ENCODE measurements around the gene DDX11. TPM values are rescaled to one million over a fixed set of nuclear protein-coding genes. Genes with fewer than 3 reads are reported as not detected.

DDX11 gene
- total and polyA plus RNA-seq, 2 of the 4 experiments (the other 2 are of a cell fraction): 10.8 to 17.6 TPM

DNA sequence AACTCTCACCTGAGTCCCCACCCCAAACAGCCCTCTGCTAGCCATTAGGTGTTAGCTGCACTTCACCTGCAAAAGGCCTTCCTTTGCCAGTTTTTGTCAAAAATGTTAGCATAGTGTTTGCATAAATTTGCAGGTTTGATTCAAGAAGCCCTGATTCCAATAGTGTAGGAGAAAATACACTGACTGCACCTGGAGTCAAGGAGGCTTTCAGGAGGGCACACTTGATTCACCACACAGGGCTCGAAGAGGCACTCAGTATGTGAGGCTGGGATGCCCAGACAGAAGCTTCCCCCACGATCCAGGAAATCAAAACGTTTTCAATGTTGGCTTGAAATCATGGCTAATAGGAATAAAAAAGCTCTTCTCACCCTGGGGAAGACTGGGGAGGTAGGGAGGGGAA lies 40.5 kb upstream of the DDX11 start:
- DNase-seq: no peak
- intact Hi-C loops (cut with micrococcal nuclease): no loop called here
- no peak for ATAC-seq (ENCODE audit: low read depth)
- BruUV-seq (replicated peaks): no TSS peak
- Histone ChIP-seq H2AK9ac (replicated peaks; ENCODE audit: low read depth, low read length, poor library complexity) (no peak overlapping the region), H4K8ac (ENCODE audit: low read depth in 2 of 2, low read length in 2 of 2) (no peak overlapping the region), H2AFZ (replicated peaks; ENCODE audit: low read length, poor library complexity) (no peak overlapping the region), H4K20me1 (ENCODE audit: insufficient read depth, low read length) (no peaks in the 10 kb centered on the region), H3K9me1 (ENCODE audit: insufficient read depth, low read length) (no peaks in the 10 kb centered on the region), H3K27ac (ENCODE audit: insufficient read depth, low read length) (no peak overlapping the region), H3K27me3 (ENCODE audit: control insufficient read depth, insufficient read depth, low read length) (peaks cover 10% of the 10 kb centered on the region; the same call in 1 of the 2 replicates), H2AK5ac (ENCODE audit: low read depth, low read length) (no peak overlapping the region), H3K9me3 (ENCODE audit: control insufficient read depth, insufficient read depth, low read length) (no peaks in the 10 kb centered on the region), H4K91ac (ENCODE audit: insufficient read depth, low read depth, low read length) (no peak overlapping the region), H2BK120ac (ENCODE audit: low read depth, low read length) (no peak overlapping the region), H3K9ac (ENCODE audit: low read depth, low read length) (no peak overlapping the region), H2BK15ac (ENCODE audit: low read depth, low read length) (no peak overlapping the region), H3K18ac (ENCODE audit: low read depth, low read length) (no peak overlapping the region), H4K5ac (ENCODE audit: low read depth, low read length) (no peak overlapping the region), H3K36me3 (ENCODE audit: control insufficient read depth, insufficient read depth, low read length) (no peaks in the 10 kb centered on the region), H3K23ac (ENCODE audit: low read depth, low read length) (no peak overlapping the region), H3K79me1 (ENCODE audit: low read depth in 1 of 2, low read length in 2 of 2) (no peaks in the 10 kb centered on the region), H3K4ac (ENCODE audit: low read depth, low read length) (no peak overlapping the region), H3K4me2 (ENCODE audit: low read depth, low read length) (no peak overlapping the region), H2BK5ac (ENCODE audit: low read depth, low read length, poor library complexity, severe bottlenecking) (no peak overlapping the region), H3K56ac (ENCODE audit: extremely low read depth, insufficient read depth, low read length) (no peak overlapping the region), H2BK20ac (ENCODE audit: low read depth, low read length) (no peak overlapping the region), H3K4me1 (ENCODE audit: control insufficient read depth, insufficient read depth, low read length) (peaks cover 3% of the 10 kb centered on the region; the same call in 1 of the 2 replicates), H3K14ac (replicated peaks; ENCODE audit: low read depth, low read length) (no peak overlapping the region), H3K4me3 (ENCODE audit: insufficient read depth, low read depth, low read length) (no peak overlapping the region)
- TF ChIP-seq MAZ (IDR thresholded peaks at IDR 0.05; ENCODE audit: borderline replicate concordance, low read depth, low read length) (no peak), RCOR1 (IDR thresholded peaks at IDR 0.05; ENCODE audit: insufficient replicate concordance, low read length) (no peak)
- POLR2A ChIA-PET (ENCODE audit: unreplicated experiment): no interaction called here
- in situ Hi-C loops (cut with MboI; ENCODE audit: low sequenced_read_pairs): no loop called here
- no CpG with 5 or more reads among the region's 3 CpGs for WGBS, 2 experiments (ENCODE audit: extremely low coverage in 2 of 2, insufficient read length in 1 of 2)
- dilution Hi-C loops (cut with HindIII; ENCODE audit: low sequenced_read_pairs, unreplicated experiment): no loop called here
- CTCF ChIA-PET: no interaction called here

Measured in IMR-90 (cell line).